HepG2 (cell line): Measurements from ENCODE around the gene BABAM2. TPM values are rescaled to one million over a fixed set of nuclear protein-coding genes. Genes with fewer than 3 reads are reported as not detected.

ENCODE experiments used
- CBX1 ChIP-seq: IDR thresholded peaks from one replicate; pipeline ENCODE4 v1.6.1; 2016; ENCODE audit warnings: antibody characterized with exemption, low read depth
- GABPA ChIP-seq, 2 experiments: IDR thresholded peaks; 2 replicates each; pipeline ENCODE4 v1.6.1; 2011 to 2016; ENCODE audit warnings: low read depth in 2 of 2, low read length in 1 of 2, missing biosample characterization in 1 of 2, missing genetic modification characterization in 1 of 2
- GFI1 ChIP-seq: sonication (generic); formaldehyde crosslinking; IDR thresholded peaks from 2 replicates; pipeline ENCODE4 v1.5.0; 2020; ENCODE audit warnings: missing genetic modification reagents, mild to moderate bottlenecking, borderline replicate concordance
- IKZF1 ChIP-seq: fragments of 450-650 bp; IDR thresholded peaks from 2 replicates; pipeline ENCODE4 v1.7.1; 2016
- NPAS2 ChIP-seq: sonication (generic); formaldehyde crosslinking; IDR thresholded peaks from 2 replicates; pipeline ENCODE4 v1.8.0; 2022; ENCODE audit warnings: mild to moderate bottlenecking, missing genetic modification reagents, borderline replicate concordance
- PCBP1 ChIP-seq: fragments of 200-400 bp; formaldehyde crosslinking; IDR thresholded peaks from 2 replicates; pipeline ENCODE4 v1.6.1; 2017; ENCODE audit warnings: mild to moderate bottlenecking, low read depth, low read length, borderline replicate concordance
- PRPF4 ChIP-seq: fragments of 200-400 bp; formaldehyde crosslinking; IDR thresholded peaks from 2 replicates; pipeline ENCODE4 v1.6.1; 2016; ENCODE audit warnings: low read length, low read depth; ENCODE audit not compliant: poor library complexity, severe bottlenecking
- SP5 ChIP-seq: IDR thresholded peaks from 2 replicates; pipeline ENCODE4 v1.6.1; 2016; ENCODE audit warnings: low read depth, borderline replicate concordance
- ZBTB42 ChIP-seq: sonication (generic); formaldehyde crosslinking; IDR thresholded peaks from 2 replicates; pipeline ENCODE4 v1.5.0; 2020; ENCODE audit warnings: mild to moderate bottlenecking, missing genetic modification reagents
- ZNF841 ChIP-seq: sonication (generic); formaldehyde crosslinking; IDR thresholded peaks from 2 replicates; pipeline ENCODE4 v1.8.1; 2023; ENCODE audit warnings: missing genetic modification reagents, borderline replicate concordance
- polyA plus RNA-seq, 8 experiments: library from polyadenylated mRNA; depleted of rRNA in 3 of 8; stranded (reverse) in 7 of 8; unstranded in 1 of 8; fragments of >200 nt; fragmentation: Illumina TruSeq in 4 of 8; extraction: Trizol in 4 of 8; gene quantifications; 2 replicates each; pipeline versions ENCODE4 v1.2.1 to v1.2.3, GENCODE V29; 2011 to 2016; ENCODE audit warnings: low read depth in 4 of 8, missing spikeins in 1 of 8, mixed read lengths in 1 of 8; ENCODE audit not compliant: insufficient read depth in 1 of 8
- total RNA-seq, 5 experiments: library from RNA; depleted of rRNA; stranded (reverse); fragments of >200 nt; fragmentation: Illumina TruSeq; extraction: Trizol; gene quantifications; 2 replicates each; pipeline ENCODE4 v1.2.3, GENCODE V29; 2016; ENCODE audit warnings: low read depth in 1 of 5
- TF ChIP-seq, protein P1 (sequence below): sonication (generic); formaldehyde crosslinking; IDR thresholded peaks from 2 replicates; pipeline ENCODE4 v1.4.0; 2020; ENCODE audit warnings: missing genetic modification reagents
- TF ChIP-seq, protein P2 (sequence below): sonication (generic); formaldehyde crosslinking; IDR thresholded peaks from 2 replicates; pipeline ENCODE4 v1.4.0; 2020; ENCODE audit warnings: missing genetic modification reagents
- TF ChIP-seq, protein P3 (sequence below): sonication (generic); formaldehyde crosslinking; IDR thresholded peaks from 2 replicates; pipeline ENCODE4 v1.4.0; 2020; ENCODE audit warnings: missing genetic modification reagents
- TF ChIP-seq, protein P4 (sequence below): sonication (generic); formaldehyde crosslinking; IDR thresholded peaks from 2 replicates; pipeline ENCODE4 v1.5.0; 2020; ENCODE audit warnings: mild to moderate bottlenecking, missing genetic modification reagents, moderate library complexity
- TF ChIP-seq, protein P5 (sequence below): sonication (generic); formaldehyde crosslinking; IDR thresholded peaks from 2 replicates; pipeline ENCODE4 v1.8.1; 2023; ENCODE audit warnings: mild to moderate bottlenecking, missing genetic modification reagents
- TF ChIP-seq, protein P6 (sequence below): sonication (generic); formaldehyde crosslinking; IDR thresholded peaks from 2 replicates; pipeline ENCODE4 v1.4.0; 2020; ENCODE audit warnings: missing genetic modification reagents

Gene BABAM2
- total and polyA plus RNA-seq, 2 of the 13 experiments (the other 11 are each of a cell fraction or from before 2014, with no cell fraction given), result 24.9 to 28.0 TPM

DNA sequence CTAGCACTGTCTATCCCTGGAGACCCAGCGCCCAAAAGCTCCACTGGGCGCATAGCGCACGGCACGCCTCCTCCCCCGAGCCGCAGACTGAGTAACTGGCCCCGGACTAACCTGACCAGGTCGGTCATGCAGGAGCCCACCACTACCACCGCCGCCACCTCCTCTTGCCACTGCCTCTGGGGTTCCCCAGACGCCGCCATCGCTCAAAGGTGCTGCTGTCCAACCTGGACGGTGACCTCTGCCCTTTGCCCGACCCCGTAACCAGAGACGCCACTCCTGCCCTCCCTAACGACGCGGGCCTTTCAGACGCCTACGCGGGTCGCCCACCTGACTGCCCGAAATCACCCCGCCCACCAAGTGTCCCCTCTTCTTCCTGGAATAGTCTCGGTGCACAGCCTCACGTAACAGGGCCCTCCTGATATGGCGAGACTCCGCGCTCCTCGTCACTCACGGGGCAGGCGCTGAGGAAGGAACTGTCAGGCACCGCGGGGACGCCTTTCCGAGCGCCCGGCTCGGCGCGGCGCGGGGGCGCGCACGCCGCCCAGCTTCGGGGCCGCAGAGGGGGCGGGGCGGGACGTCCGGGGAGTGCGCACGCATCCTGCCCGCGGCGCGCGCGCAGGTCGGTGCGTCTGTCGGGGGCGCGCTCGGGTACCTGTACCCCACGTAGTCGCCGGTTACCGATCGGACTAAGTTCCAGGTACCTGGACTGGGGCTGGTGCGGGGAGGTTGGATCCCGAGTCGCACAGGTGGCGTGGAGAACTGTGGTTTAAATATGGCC lies at the start of gene BABAM2, which contains the start of gene RBKS (continued):
- TF ChIP-seq, protein P1, sequence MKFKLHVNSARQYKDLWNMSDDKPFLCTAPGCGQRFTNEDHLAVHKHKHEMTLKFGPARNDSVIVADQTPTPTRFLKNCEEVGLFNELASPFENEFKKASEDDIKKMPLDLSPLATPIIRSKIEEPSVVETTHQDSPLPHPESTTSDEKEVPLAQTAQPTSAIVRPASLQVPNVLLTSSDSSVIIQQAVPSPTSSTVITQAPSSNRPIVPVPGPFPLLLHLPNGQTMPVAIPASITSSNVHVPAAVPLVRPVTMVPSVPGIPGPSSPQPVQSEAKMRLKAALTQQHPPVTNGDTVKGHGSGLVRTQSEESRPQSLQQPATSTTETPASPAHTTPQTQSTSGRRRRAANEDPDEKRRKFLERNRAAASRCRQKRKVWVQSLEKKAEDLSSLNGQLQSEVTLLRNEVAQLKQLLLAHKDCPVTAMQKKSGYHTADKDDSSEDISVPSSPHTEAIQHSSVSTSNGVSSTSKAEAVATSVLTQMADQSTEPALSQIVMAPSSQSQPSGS, result peak; percentile 69
- TF ChIP-seq ZBTB42 (no peak; the same call in 1 of the 2 replicates), NPAS2 (CRISPR knock-in tag) (no peak), GFI1 (CRISPR knock-in tag) (peak; percentile 75; the same call in 1 of the 2 replicates), SP5 (CRISPR knock-in tag) (0 out of 2 replicates have a peak, but pooled peaks have one; percentile 39), PCBP1 (peak; percentile 96), ZNF841 (CRISPR knock-in tag) (no peak), CBX1 (no peak), IKZF1 (no peak), PRPF4 (no peak), GABPA (IDR thresholded peaks at IDR 0.05; ENCODE audit: low read depth, low read length) (no peak), GABPA (CRISPR knock-in tag; IDR thresholded peaks at IDR 0.05; ENCODE audit: low read depth) (peak; percentile 51)
- TF ChIP-seq, protein P2, sequence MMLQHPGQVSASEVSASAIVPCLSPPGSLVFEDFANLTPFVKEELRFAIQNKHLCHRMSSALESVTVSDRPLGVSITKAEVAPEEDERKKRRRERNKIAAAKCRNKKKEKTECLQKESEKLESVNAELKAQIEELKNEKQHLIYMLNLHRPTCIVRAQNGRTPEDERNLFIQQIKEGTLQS, result no peak
- TF ChIP-seq, protein P3, sequence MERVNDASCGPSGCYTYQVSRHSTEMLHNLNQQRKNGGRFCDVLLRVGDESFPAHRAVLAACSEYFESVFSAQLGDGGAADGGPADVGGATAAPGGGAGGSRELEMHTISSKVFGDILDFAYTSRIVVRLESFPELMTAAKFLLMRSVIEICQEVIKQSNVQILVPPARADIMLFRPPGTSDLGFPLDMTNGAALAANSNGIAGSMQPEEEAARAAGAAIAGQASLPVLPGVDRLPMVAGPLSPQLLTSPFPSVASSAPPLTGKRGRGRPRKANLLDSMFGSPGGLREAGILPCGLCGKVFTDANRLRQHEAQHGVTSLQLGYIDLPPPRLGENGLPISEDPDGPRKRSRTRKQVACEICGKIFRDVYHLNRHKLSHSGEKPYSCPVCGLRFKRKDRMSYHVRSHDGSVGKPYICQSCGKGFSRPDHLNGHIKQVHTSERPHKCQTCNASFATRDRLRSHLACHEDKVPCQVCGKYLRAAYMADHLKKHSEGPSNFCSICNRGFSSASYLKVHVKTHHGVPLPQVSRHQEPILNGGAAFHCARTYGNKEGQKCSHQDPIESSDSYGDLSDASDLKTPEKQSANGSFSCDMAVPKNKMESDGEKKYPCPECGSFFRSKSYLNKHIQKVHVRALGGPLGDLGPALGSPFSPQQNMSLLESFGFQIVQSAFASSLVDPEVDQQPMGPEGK (CRISPR knock-in tag), result peak; percentile 25; the same call in 1 of the 2 replicates
- TF ChIP-seq, protein P4, sequence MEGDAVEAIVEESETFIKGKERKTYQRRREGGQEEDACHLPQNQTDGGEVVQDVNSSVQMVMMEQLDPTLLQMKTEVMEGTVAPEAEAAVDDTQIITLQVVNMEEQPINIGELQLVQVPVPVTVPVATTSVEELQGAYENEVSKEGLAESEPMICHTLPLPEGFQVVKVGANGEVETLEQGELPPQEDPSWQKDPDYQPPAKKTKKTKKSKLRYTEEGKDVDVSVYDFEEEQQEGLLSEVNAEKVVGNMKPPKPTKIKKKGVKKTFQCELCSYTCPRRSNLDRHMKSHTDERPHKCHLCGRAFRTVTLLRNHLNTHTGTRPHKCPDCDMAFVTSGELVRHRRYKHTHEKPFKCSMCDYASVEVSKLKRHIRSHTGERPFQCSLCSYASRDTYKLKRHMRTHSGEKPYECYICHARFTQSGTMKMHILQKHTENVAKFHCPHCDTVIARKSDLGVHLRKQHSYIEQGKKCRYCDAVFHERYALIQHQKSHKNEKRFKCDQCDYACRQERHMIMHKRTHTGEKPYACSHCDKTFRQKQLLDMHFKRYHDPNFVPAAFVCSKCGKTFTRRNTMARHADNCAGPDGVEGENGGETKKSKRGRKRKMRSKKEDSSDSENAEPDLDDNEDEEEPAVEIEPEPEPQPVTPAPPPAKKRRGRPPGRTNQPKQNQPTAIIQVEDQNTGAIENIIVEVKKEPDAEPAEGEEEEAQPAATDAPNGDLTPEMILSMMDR (CRISPR knock-in tag), result peak; percentile 17; the same call in 1 of the 2 replicates
- TF ChIP-seq, protein P5, sequence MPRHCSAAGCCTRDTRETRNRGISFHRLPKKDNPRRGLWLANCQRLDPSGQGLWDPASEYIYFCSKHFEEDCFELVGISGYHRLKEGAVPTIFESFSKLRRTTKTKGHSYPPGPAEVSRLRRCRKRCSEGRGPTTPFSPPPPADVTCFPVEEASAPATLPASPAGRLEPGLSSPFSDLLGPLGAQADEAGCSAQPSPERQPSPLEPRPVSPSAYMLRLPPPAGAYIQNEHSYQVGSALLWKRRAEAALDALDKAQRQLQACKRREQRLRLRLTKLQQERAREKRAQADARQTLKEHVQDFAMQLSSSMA (CRISPR knock-in tag), result peak; percentile 84; the same call in 1 of the 2 replicates
- TF ChIP-seq, protein P6, sequence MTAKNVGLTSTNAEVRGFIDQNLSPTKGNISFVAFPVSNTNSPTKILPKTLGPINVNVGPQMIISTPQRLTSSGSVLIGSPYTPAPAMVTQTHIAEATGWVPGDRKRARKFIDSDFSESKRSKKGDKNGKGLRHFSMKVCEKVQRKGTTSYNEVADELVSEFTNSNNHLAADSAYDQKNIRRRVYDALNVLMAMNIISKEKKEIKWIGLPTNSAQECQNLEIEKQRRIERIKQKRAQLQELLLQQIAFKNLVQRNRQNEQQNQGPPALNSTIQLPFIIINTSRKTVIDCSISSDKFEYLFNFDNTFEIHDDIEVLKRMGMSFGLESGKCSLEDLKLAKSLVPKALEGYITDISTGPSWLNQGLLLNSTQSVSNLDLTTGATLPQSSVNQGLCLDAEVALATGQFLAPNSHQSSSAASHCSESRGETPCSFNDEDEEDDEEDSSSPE (CRISPR knock-in tag), result peak; percentile 62
